Gastroesophageal sphincter (tissue), 3 donors: ENCODE data around the gene SPATA32.

Experiments
- POLR2A ChIP-seq, 2 donors: fragments of 450-650 bp; IDR thresholded peaks; one replicate each; pipeline ENCODE4 v1.6.1; 2017; ENCODE audit warnings: antibody characterized with exemption in 2 of 2, mild to moderate bottlenecking in 2 of 2, moderate library complexity in 1 of 2
- TF ChIP-seq, protein P1 (sequence below), 4 experiments: fragments of 200-600 bp in 2 of 4; fragments of 450-650 bp in 2 of 4; sonication (generic) in 1 of 4; IDR thresholded peaks; one replicate each; pipeline ENCODE4 v1.5.1; 2017 to 2019; ENCODE audit warnings: antibody characterized with exemption in 4 of 4, mild to moderate bottlenecking in 2 of 4, moderate library complexity in 2 of 4

- TF ChIP-seq, protein P1, sequence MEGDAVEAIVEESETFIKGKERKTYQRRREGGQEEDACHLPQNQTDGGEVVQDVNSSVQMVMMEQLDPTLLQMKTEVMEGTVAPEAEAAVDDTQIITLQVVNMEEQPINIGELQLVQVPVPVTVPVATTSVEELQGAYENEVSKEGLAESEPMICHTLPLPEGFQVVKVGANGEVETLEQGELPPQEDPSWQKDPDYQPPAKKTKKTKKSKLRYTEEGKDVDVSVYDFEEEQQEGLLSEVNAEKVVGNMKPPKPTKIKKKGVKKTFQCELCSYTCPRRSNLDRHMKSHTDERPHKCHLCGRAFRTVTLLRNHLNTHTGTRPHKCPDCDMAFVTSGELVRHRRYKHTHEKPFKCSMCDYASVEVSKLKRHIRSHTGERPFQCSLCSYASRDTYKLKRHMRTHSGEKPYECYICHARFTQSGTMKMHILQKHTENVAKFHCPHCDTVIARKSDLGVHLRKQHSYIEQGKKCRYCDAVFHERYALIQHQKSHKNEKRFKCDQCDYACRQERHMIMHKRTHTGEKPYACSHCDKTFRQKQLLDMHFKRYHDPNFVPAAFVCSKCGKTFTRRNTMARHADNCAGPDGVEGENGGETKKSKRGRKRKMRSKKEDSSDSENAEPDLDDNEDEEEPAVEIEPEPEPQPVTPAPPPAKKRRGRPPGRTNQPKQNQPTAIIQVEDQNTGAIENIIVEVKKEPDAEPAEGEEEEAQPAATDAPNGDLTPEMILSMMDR (IDR thresholded peaks at IDR 0.05) = no peak
- TF ChIP-seq POLR2A (IDR thresholded peaks at IDR 0.05) = no peak
Observed at GRCh38 chr17:45263477-45263860, 1.6 kb upstream of the SPATA32 start.
